GM19328 (cell line): ENCODE measurements around the gene PRTG.
"Not testable (repeated sequence)": the region's sequence is repeated elsewhere in the genome, so short reads cannot be mapped to it uniquely, and the experiment has no call there.

Source experiments
- ATAC-seq: cut with Tn5 transposase; IDR thresholded peaks from one replicate; pipeline ENCODE4 v1.9.1; 2021; ENCODE audit warnings: mild to moderate bottlenecking, moderate library complexity; ENCODE audit not compliant: unreplicated experiment

Gene PRTG

DNA sequence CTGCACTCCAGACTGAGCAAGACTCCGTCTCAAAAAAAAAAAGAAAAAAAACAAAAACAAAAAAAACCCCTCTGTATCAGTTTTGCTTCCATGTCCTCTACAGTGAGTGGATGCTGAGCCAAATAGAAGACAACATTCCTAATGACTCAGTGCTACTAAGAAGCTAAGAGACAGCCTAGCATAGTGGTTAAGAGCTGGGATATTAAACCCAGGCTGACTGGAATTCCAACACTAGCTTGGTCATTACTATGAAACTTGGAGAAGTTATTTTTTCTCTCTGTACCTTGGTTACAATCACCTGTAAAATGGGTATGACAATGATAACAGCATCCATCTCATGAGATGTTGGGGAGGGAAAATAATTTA, 93.9 kb downstream of the PRTG start:
- no peak for ATAC-seq

DNA sequence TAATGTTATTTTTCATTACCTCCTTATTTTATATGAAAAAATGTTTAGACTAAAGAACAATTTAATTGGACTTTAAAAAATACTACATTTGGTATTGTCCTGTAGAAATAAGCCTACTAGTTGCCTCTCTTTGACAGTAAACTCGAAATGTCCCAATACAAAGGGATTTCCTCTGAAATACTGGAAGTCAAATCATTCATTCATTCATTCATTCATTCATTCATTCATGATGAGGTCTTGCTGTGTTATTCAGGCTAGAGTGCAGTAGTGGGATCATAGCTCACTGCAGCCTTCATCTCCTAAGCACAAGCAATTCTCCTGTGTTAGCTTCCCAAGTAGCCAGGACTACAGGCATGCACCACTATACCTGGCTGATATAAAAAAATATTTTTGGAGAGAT, 104.2 kb downstream of the PRTG start:
- ATAC-seq = no peak

DNA sequence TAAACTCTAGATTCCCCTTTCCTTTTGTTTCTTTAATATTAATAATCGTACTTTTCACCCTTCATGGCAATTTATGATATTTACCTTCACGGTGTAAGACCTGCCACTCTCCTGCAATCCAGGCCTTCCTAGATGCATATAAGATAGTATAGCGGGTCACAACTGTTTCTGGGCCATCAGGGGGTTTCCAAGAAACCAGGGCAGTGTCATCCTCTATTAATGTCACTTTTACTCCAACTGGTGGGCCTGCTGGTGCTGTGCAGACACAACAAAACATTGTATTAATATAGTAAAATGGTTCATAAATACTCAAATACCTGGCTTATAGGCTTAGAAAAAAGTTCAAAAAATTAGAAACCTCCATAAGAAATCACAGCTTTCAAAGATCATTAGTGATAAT, 105.9 kb downstream of the PRTG start:
- ATAC-seq = no peak

DNA sequence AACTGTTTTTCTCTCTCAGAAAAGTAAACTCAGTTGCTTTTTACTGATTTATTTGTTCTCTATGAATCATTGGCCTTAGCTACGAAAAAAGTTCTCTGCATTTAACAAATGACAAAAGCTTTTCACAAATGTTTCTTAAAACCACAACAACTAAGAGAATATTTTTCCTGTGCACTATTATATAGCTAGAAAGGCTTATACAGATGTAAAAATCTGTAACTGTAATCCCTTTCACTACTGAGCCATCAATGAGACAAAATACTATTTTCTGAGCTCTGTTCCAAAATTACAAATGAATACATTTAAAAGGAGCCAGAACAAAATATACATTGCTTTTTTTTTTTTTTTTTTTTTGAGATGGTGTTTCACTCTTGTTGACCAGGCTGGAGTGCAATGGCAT, 109.2 kb downstream of the PRTG start:
- no peak for ATAC-seq

DNA sequence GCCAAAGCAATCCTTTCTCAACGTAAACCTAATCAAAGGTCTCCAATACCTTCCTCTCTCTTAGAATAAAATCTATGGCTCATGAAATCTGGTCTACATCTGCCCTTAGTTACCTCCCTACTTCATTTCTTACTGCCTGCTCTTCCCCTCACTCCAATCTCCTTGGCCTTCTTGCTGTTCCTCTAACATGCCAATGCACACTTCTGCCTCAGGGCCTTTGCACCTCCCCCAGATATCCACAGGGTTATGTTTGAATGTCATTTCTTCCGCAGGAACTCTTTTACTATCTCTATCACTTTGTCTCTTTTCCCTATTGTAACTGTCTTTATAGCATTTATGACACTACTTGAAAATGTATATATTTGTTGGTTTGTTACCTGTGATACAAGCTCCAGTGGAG, 110.5 kb downstream of the PRTG start:
- no peak for ATAC-seq

DNA sequence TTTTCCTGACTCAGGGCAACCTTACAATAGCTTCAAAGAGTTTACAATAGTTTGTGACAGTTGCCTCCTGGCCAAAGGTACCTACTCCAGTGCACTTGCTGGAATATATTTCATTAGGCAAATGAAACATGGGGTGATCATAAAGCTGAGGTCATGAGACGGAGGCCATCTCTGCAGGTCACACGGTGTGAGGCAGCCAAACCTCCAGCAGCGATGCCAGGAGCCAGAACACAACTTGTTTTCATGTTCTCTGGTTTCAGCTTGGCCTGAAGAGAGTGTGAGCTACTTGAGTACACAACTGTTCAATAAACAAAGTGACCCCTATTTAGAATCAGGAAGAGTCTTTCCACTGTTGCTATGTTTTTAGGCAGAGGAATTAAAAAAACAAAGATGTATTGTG, 112.1 kb downstream of the PRTG start:
- no peak for ATAC-seq

DNA sequence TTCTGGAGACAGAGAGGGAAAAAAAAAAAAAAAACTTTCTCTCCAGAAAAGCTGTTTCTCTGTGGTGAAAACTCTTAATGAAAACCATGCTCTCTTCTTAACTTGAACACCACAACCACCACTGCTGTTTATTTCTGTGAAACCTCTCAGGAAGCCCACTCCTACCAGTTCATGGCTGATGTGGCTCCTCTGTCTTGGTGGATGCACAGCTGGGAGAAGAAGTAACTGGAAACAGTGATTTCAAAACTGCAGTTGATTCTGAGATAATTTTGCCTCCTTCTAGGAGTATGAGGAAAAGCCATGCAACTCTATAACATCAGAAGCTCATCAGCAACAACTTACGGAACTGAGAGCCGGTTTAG, 114.6 kb downstream of the PRTG start:
- ATAC-seq = no peak

DNA sequence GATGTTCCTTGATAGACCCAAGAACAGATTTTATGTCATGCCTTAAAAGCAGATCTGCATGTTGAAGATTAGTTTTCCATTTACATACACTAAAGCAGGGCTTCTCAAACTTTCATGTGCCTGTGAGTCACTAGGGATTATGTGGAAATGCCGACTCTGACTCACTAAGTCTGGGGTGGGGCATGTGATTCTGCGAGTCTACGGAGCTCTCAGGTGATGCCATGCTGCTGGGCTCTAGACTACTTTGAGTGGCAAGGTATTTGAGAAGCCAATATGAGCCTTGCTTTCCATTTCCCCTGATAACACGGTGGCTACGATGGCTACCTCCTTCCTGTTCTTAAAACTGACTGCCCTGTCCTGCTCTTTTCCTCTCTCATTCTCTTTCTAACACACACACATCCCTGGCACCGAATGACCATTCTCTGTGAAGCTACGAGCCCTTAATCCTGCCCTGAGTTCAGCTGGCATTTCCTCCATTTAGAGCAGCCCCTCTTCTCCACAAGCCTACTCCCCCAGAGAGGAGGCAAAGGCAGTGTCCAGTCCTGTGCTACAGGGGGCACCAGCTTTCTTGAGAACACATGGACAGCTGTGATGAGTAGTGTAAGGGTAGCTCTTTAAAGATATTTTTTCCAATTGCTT, 115.1 kb downstream of the PRTG start:
- ATAC-seq = no peak

DNA sequence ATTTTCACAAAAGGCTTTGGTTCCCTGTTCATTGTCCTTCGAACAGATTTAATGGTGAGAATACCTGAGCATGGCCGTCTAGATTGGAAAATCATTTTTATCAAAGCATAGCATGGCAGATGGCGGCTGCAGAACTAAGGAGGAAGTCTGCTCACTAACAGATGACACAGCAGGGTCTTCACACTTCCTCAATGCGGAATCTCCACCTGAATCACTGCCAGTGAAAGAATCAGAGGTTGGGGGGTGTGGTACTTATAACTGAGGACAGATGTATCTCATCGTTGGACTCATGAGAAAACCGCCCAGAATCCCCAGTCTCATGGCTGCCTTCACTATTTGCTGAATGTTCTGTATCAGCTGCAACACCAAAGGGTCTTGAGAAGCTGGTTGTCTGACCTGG, 123.2 kb downstream of the PRTG start:
- no peak for ATAC-seq

DNA sequence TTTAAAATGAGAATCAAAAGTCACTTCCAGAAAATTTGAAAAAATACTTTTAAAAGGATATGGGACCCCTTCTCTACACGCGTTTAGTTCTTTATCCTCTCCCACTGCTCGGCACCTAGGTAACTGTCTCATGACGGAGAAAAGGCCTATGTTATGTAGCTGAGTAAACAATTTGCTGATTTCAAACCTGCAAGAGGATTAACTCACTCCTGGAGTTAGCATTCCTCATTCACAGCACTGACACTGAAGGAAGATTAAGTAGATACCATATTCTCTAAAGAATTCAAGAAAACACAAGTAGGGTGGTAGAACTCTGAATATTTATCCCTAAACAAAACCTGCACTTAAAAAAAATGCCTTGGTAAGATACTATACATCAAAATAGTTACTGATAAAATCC, 124.6 kb downstream of the PRTG start:
- ATAC-seq = no peak

DNA sequence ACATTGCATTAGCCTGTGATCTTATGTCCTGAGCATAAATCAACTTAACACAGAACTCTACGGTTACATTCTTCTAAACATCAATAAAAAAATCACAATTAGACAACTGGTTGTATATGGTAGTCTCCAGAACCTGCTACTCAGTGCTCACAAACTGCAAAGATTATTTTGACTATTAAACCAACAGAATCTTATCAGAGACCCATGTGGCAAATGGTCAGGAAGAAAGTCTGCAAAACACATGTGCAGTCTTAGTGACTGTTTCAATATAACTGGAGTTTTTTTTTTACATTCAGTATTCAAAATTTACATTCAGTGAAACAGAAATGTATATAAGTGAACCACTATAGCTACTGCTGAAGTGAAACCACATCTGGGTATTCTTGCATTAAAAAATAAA, 127.5 kb downstream of the PRTG start:
- ATAC-seq = no peak

DNA sequence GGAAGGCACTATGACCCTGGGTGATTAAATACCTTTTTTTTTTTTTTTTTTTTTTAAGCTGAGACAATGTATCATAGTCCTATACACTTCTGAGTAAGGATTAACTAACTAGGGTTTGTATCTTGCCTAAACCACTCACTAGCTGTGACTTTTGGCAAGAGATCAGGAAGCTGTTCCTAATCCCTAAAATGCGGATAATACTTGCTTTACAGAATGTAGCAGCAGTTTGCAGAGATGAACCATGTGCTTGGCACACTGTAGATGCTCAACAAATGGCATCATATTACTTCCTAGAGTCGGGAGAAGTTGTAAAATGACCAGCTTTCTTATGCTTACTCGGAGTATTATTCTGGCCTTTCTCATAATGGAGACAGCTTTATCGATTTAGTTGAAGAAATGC, 129.2 kb downstream of the PRTG start:
- no peak for ATAC-seq

DNA sequence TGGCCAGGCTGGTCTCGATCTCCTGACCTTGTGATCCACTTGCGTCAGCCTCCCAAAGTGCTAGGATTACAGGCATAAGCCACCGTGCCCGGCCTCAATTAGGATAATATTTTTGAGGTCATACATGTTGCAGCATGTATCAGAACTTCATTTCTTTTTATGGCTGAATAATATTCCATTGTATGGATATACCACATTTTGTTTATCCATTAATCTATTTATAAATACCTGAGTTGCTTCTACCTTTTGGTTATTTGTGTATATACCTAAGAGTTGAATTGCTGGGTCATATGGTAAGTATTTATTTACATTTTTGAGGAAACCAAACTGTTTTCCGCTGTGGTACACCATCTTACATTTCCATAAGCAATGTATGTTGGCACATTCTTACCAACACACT, 136.7 kb downstream of the PRTG start:
- ATAC-seq = no peak

DNA sequence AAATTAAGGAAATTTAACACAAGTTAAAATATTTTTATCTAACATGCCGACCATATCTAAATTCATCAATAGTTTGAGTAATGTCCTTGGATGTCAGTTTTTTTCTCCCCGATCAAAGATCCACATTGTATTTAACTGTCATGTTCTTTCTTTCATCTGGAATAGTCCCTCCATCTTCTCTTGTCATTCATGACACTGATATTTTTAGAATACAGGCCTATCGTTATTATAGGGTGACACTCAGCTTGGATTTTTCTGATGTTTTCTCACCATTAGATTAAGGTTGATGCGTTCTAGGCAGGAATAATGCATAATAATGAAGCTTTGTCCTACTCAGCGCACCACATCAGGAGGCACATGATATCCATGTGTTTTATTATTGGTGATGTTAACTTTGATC, 141.6 kb downstream of the PRTG start:
- no peak for ATAC-seq

DNA sequence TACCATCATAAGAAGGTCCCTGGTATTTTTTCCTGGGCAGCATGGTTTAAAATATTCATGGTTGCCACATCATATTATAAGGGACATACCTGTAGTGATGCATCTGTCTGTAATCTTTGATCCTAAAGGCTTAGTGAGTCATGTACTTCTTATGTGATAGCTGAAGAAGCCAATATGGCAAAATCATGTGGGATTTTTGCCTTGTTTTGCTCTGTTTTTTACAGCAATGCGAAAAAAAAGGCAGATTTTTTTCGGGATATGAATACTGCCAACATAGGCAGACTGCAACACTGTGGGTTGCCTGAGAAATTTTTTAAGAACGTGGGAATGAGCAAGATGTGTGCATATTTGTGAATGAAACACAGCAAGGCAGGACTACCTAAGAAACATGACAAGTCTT, 143.5 kb downstream of the PRTG start:
- no peak for ATAC-seq

DNA sequence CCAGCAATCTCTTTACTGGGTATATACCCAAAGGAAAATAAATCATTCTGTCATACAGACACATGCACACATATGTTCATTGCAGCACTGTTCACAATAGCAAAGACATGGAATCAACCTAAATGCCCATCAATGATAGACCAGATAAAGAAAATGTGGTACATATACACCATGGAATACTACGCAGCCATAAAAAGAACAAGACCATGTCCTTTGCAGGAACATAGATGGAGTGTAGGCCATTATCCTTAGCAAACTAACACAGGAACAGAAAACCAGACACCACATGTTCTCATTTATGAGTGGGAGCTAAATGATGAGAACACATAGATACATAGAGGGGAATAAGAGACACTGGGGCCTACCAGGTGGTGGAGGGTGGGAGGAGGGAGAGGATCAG, 149.9 kb downstream of the PRTG start:
- not testable (repeated sequence) for ATAC-seq

DNA sequence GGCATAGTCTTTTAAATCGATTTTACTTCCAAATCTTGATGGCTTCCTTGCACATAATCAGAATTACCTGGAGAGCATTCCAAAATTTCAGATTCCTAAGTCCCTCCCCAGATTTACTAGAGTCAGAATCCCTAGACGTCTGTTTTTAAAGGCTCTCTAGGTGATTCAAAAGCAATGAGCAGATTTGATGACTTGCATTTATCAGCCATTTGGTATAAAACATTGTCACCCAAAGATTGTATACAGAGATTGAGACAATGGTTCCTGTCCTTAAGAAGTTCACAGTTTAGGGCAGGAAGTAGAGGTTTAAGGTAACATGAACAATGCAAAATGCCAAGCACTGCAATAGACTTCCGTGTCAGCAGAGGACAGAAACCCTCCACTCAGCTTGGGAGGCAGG, 152.2 kb downstream of the PRTG start:
- ATAC-seq = no peak

DNA sequence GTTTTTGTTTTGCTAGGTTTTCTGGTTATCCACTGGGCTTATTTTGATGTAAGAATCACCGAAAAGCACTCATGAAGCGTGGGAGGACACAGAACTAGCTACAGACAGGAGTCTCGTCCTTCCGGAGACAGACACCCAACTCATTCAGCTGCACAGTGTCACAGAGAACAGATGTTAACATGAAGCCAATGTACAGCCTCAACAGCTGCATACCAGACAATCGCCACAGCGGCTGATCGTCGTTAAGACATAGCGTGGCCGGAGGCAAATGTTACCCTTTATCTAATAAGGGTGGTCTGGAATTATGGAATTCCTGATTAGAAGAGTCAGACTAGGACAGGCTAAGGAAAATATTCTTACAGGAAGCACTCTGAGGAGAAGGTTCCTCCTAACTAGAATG, 153.7 kb downstream of the PRTG start:
- ATAC-seq = no peak

DNA sequence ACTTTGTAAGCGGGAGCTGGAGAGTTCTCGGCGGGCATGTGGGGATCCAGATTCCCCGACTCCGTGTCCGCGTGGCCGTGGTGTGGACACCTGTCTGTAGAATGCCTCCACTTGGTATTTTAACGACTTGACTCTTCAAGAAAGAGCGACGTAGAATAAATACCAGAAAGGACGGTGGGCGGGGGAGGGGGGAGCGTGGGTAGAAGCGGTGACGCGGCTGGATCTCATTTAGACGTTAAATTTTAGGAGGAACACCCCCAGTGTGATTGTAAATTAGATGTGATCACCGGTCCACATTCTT, 154.2 kb downstream of the PRTG start:
- no peak for ATAC-seq

DNA sequence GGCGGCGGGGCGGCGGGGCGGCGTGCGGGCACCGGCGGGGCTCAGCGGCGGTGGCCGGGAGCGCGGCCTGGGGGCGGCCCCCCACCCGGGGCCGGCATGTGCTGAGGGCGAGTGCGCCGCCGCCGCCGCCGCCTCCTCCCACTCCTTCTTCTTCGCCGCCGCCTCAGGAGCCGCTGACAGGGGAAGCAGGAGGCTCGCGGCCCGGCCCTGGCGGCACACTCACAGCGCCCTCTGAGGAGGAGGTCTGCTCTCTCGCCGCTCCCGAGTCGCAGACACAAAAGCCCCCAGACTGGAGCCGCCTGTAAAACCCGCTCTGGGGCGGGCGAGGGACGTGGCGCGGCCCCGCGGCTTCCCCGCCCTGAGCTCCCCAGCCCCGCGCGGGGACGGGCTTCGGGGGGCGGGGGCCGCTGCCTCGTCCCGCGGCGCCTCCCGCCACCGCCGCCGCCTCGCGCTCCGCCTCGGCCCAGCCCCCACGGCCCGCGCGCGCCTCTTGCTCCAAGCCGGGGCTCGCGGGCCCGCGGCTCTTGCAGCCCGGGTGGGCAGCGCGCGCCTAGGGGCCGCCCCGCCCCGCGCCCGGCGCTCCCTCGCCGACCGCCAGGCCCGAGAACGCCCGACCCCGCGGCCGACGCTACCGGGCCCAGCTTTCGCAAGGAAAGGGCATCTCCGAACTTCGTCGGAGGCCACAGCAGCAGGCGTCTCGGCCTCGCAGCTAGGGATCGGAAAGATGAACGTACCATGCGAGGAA, 154.7 kb downstream of the PRTG start, which contains the start of gene PYGO1:
PYGO1 (minus strand) TSS at position 276 of the 745 bp plus-strand sequence. CDS start 462 bp downstream, outside the sequence.
- ATAC-seq = peak; percentile 83

DNA sequence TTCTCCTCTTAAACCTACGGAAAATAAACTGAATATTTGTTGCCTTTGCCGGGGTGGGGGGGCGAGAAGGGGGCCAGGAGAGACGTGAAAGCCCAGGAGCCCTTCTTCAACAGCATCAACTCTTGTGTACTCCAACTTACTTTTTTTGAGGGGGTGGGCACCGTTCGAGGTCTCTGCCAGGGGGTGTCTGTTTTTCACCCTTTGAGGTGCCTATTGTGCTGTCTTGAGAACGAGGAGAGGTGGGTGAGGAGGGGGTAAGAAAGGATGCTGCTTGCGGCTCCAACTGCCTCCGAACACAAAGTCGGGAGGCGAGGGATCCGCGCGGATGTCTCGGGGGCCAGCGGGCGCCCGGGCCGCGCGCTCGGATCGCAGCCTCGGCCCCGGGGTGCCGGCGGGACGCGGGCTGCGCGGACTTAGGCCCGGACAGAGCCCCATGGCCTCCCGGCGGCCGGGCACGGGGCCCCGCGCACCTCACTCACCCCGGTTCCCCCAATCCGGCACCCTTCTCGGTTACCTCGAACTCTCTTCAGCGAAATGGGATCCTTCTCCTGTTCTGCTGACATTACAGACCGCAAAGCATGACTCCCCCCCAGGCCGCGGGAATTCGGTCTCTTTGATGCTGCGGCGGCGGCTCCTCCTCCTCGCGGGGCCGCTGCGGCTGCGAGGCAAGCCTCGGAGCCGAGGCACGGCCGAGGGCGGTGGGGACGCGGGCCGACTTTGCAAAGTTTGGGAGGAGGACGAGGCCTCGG, 155.5 kb downstream of the PRTG start:
- peak; percentile 46 for ATAC-seq

DNA sequence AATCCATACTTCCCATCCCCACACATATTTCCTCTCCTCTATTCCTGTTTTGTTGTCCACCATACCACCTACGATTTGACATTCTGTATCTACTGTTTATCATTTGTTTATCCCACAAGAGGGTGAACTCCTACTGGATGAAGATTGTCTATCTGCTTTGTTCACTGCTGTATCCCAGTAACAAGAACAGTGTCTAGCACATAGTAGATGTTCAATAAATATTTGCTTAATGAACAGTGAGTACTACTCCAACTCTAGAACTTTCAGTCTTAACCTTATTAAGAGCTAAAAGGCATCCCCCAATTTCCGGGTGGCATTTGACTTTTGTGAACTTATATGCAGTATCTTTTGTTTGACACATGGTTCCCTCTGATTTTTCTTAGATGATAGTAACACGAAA, 156.1 kb downstream of the PRTG start:
- no peak for ATAC-seq
